CD8-positive, alpha-beta memory T cell (primary cell): ENCODE measurements around the gene ABO. TPM values are rescaled to one million over a fixed set of nuclear protein-coding genes. Genes with fewer than 3 reads are reported as not detected.
"Not testable (repeated sequence)": the region's sequence is repeated elsewhere in the genome, so short reads cannot be mapped to it uniquely, and the experiment has no call there.

Experiments
- CTCF ChIA-PET: fragments of 350-600 bp; sonication (Branson Sonifier 250); formaldehyde crosslinking; loops from one replicate; lab custom pipeline; 2021; ENCODE audit warnings: antibody characterized with exemption; lab: Charles Lee
- POLR2A ChIA-PET: fragments of 350-600 bp; sonication (Branson Sonifier 250); formaldehyde crosslinking; loops from one replicate; lab custom pipeline; 2021; ENCODE audit warnings: antibody characterized with exemption; lab: Charles Lee
- DNase-seq, 5 donors: peaks; one replicate each; pipeline versions ENCODE4 v3.0.0 to v3.0.0-alpha.2; 2020 to 2022; ENCODE audit warnings: mixed read lengths in 1 of 5
- H3K27ac ChIP-seq: one replicate; pipeline ENCODE4 v1.7.0; 2013; ENCODE audit warnings: low read depth, mild to moderate bottlenecking, low read length, moderate library complexity
- H3K27me3 ChIP-seq: 2 replicates; pipeline ENCODE4 v1.7.0; 2013; ENCODE audit warnings: low read length, mild to moderate bottlenecking; ENCODE audit not compliant: insufficient read depth, poor library complexity, severe bottlenecking
- H3K36me3 ChIP-seq: 2 replicates; pipeline ENCODE4 v1.7.0; 2013; ENCODE audit warnings: mild to moderate bottlenecking, low read length, moderate library complexity; ENCODE audit not compliant: insufficient read depth
- H3K4me1 ChIP-seq: 2 replicates; pipeline ENCODE4 v1.7.0; 2013; ENCODE audit warnings: mild to moderate bottlenecking, low read length, moderate library complexity; ENCODE audit not compliant: insufficient read depth
- H3K4me3 ChIP-seq: 2 replicates; pipeline ENCODE4 v1.7.0; 2013; ENCODE audit warnings: mild to moderate bottlenecking, low read length
- H3K9me3 ChIP-seq: 2 replicates; pipeline ENCODE4 v1.7.0; 2013; ENCODE audit warnings: mild to moderate bottlenecking, low read length
- H3K27ac Mint-ChIP-seq, 8 donors: one replicate each; pipeline ENCODE4 v1.8.0; 2020 to 2021; ENCODE audit warnings: mixed read lengths in 8 of 8, mild to moderate bottlenecking in 6 of 8, inconsistent platforms in 3 of 8, moderate library complexity in 3 of 8
- H3K27me3 Mint-ChIP-seq, 2 donors: one replicate each; pipeline ENCODE4 v1.8.0; 2020 to 2021; ENCODE audit warnings: mixed read lengths in 2 of 2, mild to moderate bottlenecking in 1 of 2, moderate library complexity in 1 of 2
- H3K36me3 Mint-ChIP-seq, 3 donors: one replicate each; pipeline ENCODE4 v1.8.0; 2020 to 2021; ENCODE audit warnings: mixed read lengths in 3 of 3, inconsistent platforms in 1 of 3, mild to moderate bottlenecking in 1 of 3
- H3K4me1 Mint-ChIP-seq, 3 donors: one replicate each; pipeline ENCODE4 v1.8.0; 2020 to 2021; ENCODE audit warnings: mixed read lengths in 3 of 3, inconsistent platforms in 1 of 3, mild to moderate bottlenecking in 1 of 3
- H3K4me3 Mint-ChIP-seq, 7 donors: one replicate each; pipeline ENCODE4 v1.8.0; 2020 to 2021; ENCODE audit warnings: mixed read lengths in 7 of 7, mild to moderate bottlenecking in 6 of 7, moderate library complexity in 4 of 7, inconsistent platforms in 2 of 7
- H3K9me3 Mint-ChIP-seq, 5 donors: one replicate each; pipeline ENCODE4 v1.8.0; 2020 to 2022; ENCODE audit warnings: mixed read lengths in 5 of 5, mild to moderate bottlenecking in 3 of 5, moderate library complexity in 2 of 5, inconsistent platforms in 1 of 5
- polyA plus RNA-seq: library from polyadenylated mRNA; unstranded; fragments of 300-500 nt; fragmentation: Illumina TruSeq; gene quantifications from one replicate; pipeline ENCODE4 v1.2.3, GENCODE V29; 2021
- total RNA-seq, 2 experiments: library from RNA; stranded (reverse); gene quantifications; one replicate each; pipeline ENCODE4 v1.2.3, GENCODE V29; 2021

Gene ABO
- total and polyA plus RNA-seq, 3 experiments from 2014 or later: not detected

- Mint-ChIP-seq H3K4me3 (peak overlapping the region in 1 of 7 donors; percentile 27), H3K4me1 (peaks cover 0 to 13% (median 4%) of the 10 kb centered on the region in 3 donors), H3K36me3 (no peaks in the 10 kb centered on the region), H3K27ac (peak overlapping the region in 1 of 8 donors; percentile 38), H3K27me3 (peaks cover 11 to 47% of the 10 kb centered on the region in 2 donors), H3K9me3 (no peaks in the 10 kb centered on the region)
- no peak for DNase-seq
- Histone ChIP-seq H3K36me3 (no peaks in the 10 kb centered on the region), H3K4me3 (no peak overlapping the region), H3K27ac (no peak overlapping the region), H3K4me1 (peaks cover 14% of the 10 kb centered on the region), H3K27me3 (no peaks in the 10 kb centered on the region), H3K9me3 (no peaks in the 10 kb centered on the region)
- CTCF ChIA-PET: interaction anchor here (1.3 to 1.6 kb wide), 2 partner anchors 18 to 53 kb away, joined by 3 to 6 read pairs; no protein-coding TSS in a partner anchor
- POLR2A ChIA-PET: no interaction called here
These were observed 35.4 kb downstream of the ABO start for GRCh38 chr9:133239533-133240090.

- CTCF ChIA-PET: interaction anchor here (0.9 to 1.6 kb wide), 4 partner anchors 19 to 251 kb away, joined by 3 to 6 read pairs (median 3); no protein-coding TSS in a partner anchor
- H3K27ac ChIP-seq: no peak overlapping the region
- no peaks in the 10 kb centered on the region for H3K27me3 ChIP-seq
- Mint-ChIP-seq H3K9me3 (no peaks in the 10 kb centered on the region), H3K27me3 (peaks cover 11 to 42% of the 10 kb centered on the region in 2 donors), H3K27ac (peak overlapping the region in 1 of 8 donors; percentile 7), H3K4me1 (peaks cover 0 to 13% (median 4%) of the 10 kb centered on the region in 3 donors), H3K4me3 (peak overlapping the region in 5 of 7 donors; percentile 37 to 55 (median 48)), H3K36me3 (no peaks in the 10 kb centered on the region)
- peak overlapping the region; percentile 51 for H3K4me3 ChIP-seq
- DNase-seq: peak; percentile 41 to 70 (median 52)
- H3K9me3 ChIP-seq: no peaks in the 10 kb centered on the region
- no peaks in the 10 kb centered on the region for H3K36me3 ChIP-seq
- POLR2A ChIA-PET: no interaction called here
- H3K4me1 ChIP-seq: peaks cover 14% of the 10 kb centered on the region
These were observed 36.0 kb downstream of the ABO start for GRCh38 chr9:133238851-133239532.

- CTCF ChIA-PET: interaction anchor here (0.9 to 1.6 kb wide), 3 partner anchors 52 to 252 kb away, joined by 3 to 6 read pairs (median 3); no protein-coding TSS in a partner anchor
- Mint-ChIP-seq H3K27me3 (peaks cover 11 to 39% of the 10 kb centered on the region in 2 donors), H3K36me3 (no peaks in the 10 kb centered on the region), H3K4me3 (peak overlapping the region in 3 of 7 donors; percentile 46 to 55 (median 55)), H3K27ac (no peak overlapping the region), H3K9me3 (no peaks in the 10 kb centered on the region), H3K4me1 (peaks cover 0 to 13% (median 4%) of the 10 kb centered on the region in 3 donors)
- Histone ChIP-seq H3K4me1 (peaks cover 14% of the 10 kb centered on the region), H3K4me3 (peak overlapping the region; percentile 51), H3K27ac (no peak overlapping the region), H3K27me3 (no peaks in the 10 kb centered on the region), H3K9me3 (no peaks in the 10 kb centered on the region), H3K36me3 (no peaks in the 10 kb centered on the region)
- POLR2A ChIA-PET: no interaction called here
- DNase-seq: peak in 2 of 5 donors; percentile 6 to 26
These were observed 36.6 kb downstream of the ABO start for GRCh38 chr9:133238272-133238850.

GRCh38 chr9:133237035-133237731 lies 37.8 kb downstream of the ABO start:
- H3K4me3 Mint-ChIP-seq: no peak overlapping the region
- no peak overlapping the region for H3K27ac ChIP-seq
- H3K36me3 Mint-ChIP-seq: no peaks in the 10 kb centered on the region
- peaks cover 0 to 13% (median 4%) of the 10 kb centered on the region in 3 donors for H3K4me1 Mint-ChIP-seq
- H3K9me3 ChIP-seq: no peaks in the 10 kb centered on the region
- H3K27me3 Mint-ChIP-seq: peaks cover 11 to 35% of the 10 kb centered on the region in 2 donors
- ChIA-PET POLR2A (no interaction called here), CTCF (no interaction called here)
- DNase-seq: no peak
- no peak overlapping the region for H3K4me3 ChIP-seq
- no peaks in the 10 kb centered on the region for H3K36me3 ChIP-seq
- no peaks in the 10 kb centered on the region for H3K27me3 ChIP-seq
- no peaks in the 10 kb centered on the region for H3K9me3 Mint-ChIP-seq
- peaks cover 14% of the 10 kb centered on the region for H3K4me1 ChIP-seq
- H3K27ac Mint-ChIP-seq: no peak overlapping the region

- H3K9me3 Mint-ChIP-seq, H3K4me3 Mint-ChIP-seq, POLR2A ChIA-PET, H3K36me3 ChIP-seq, H3K9me3 ChIP-seq, H3K27me3 ChIP-seq, H3K27ac Mint-ChIP-seq, H3K36me3 Mint-ChIP-seq, H3K27ac ChIP-seq, CTCF ChIA-PET, DNase-seq, H3K4me3 ChIP-seq: not testable (repeated sequence)
- H3K4me1 ChIP-seq: peaks cover 14% of the 10 kb centered on the region
- Mint-ChIP-seq H3K27me3 (peaks cover 7 to 35% of the 10 kb centered on the region in 2 donors), H3K4me1 (peaks cover 0 to 13% (median 4%) of the 10 kb centered on the region in 3 donors)
These were observed 38.5 kb downstream of the ABO start for GRCh38 chr9:133236291-133237034.

GRCh38 chr9:133235549-133236222 lies 39.3 kb downstream of the ABO start:
- H3K4me1 Mint-ChIP-seq: peaks cover 0 to 13% (median 4%) of the 10 kb centered on the region in 3 donors
- Histone ChIP-seq H3K27me3 (no peaks in the 10 kb centered on the region), H3K4me1 (peaks cover 14% of the 10 kb centered on the region), H3K27ac (no peak overlapping the region), H3K9me3 (no peaks in the 10 kb centered on the region), H3K4me3 (no peak overlapping the region), H3K36me3 (no peaks in the 10 kb centered on the region)
- DNase-seq: no peak
- H3K27ac Mint-ChIP-seq: no peak overlapping the region
- H3K4me3 Mint-ChIP-seq: no peak overlapping the region
- H3K27me3 Mint-ChIP-seq: peaks cover 7 to 35% of the 10 kb centered on the region in 2 donors
- ChIA-PET CTCF (no interaction called here), POLR2A (no interaction called here)
- no peaks in the 10 kb centered on the region for H3K36me3 Mint-ChIP-seq
- H3K9me3 Mint-ChIP-seq: no peaks in the 10 kb centered on the region
